NCI-H2029 (cell line): ENCODE data around the gene TMEM43.

ENCODE experiments used
- DNase-seq: peaks from one replicate; lab custom pipeline; 2025; lab: John Stamatoyannopoulos, UW

Gene TMEM43

GRCh38 chr3:14121859-14122258 is 3.0 kb upstream of the TMEM43 start:
- DNase-seq, result no peak

- peak; percentile 66 for DNase-seq
Measured at GRCh38 chr3:14122301-14122700, 2.6 kb upstream of the TMEM43 start.

- no peak for DNase-seq
Measured at GRCh38 chr3:14123308-14124222, 1.3 kb upstream of the TMEM43 start.

- peak; percentile 62 for DNase-seq
Measured at GRCh38 chr3:14124223-14124614, 633 bp upstream of the TMEM43 start.

GRCh38 chr3:14125193-14126016 is 553 bp downstream of the TMEM43 start:
- DNase-seq, result peak; percentile 59

GRCh38 chr3:14126017-14126886 is 1.4 kb downstream of the TMEM43 start:
- no peak for DNase-seq

GRCh38 chr3:14126887-14127505 is 2.1 kb downstream of the TMEM43 start:
- no peak for DNase-seq

GRCh38 chr3:14127516-14128161 is 2.8 kb downstream of the TMEM43 start:
- no peak for DNase-seq

- no peak for DNase-seq
Measured at GRCh38 chr3:14128724-14129123, 3.9 kb downstream of the TMEM43 start.

- no peak for DNase-seq
Measured at GRCh38 chr3:14129296-14129695, 4.4 kb downstream of the TMEM43 start.

GRCh38 chr3:14130230-14130629 is 5.4 kb downstream of the TMEM43 start:
- DNase-seq, result no peak

- no peak for DNase-seq
Measured at GRCh38 chr3:14130707-14131106, 5.9 kb downstream of the TMEM43 start.

- no peak for DNase-seq
Measured at GRCh38 chr3:14131134-14131533, 6.3 kb downstream of the TMEM43 start.

- DNase-seq, result no peak
Measured at GRCh38 chr3:14132120-14132519, 7.3 kb downstream of the TMEM43 start.

GRCh38 chr3:14132689-14133088 is 7.8 kb downstream of the TMEM43 start:
- no peak for DNase-seq

- DNase-seq, result no peak
Measured at GRCh38 chr3:14133188-14133800, 8.4 kb downstream of the TMEM43 start.

GRCh38 chr3:14133876-14134275 is 9.0 kb downstream of the TMEM43 start:
- no peak for DNase-seq

- DNase-seq, result no peak
Measured at GRCh38 chr3:14134291-14134690, 9.4 kb downstream of the TMEM43 start.

GRCh38 chr3:14135581-14135980 is 10.7 kb downstream of the TMEM43 start:
- no peak for DNase-seq

- no peak for DNase-seq
Measured at GRCh38 chr3:14137004-14137403, 12.2 kb downstream of the TMEM43 start.

GRCh38 chr3:14137445-14137844 is 12.6 kb downstream of the TMEM43 start:
- no peak for DNase-seq
